GM18505 (cell line): ENCODE data around the gene FRAT2.

Source experiments
- ATAC-seq: cut with Tn5 transposase; IDR thresholded peaks from one replicate; pipeline ENCODE4 v1.9.1; 2021; ENCODE audit not compliant: unreplicated experiment
- POLR2A ChIP-seq: IDR thresholded peaks from 4 replicates; pipeline ENCODE4 v1.6.1; 2011; ENCODE audit warnings: borderline replicate concordance; ENCODE audit not compliant: insufficient read depth, insufficient read length; ENCODE audit errors: extremely low read depth

The FRAT2 gene

GRCh38 chr10:97327348-97328294, 6.9 kb downstream of the FRAT2 start:
- no peak for TF ChIP-seq POLR2A
- no peak for ATAC-seq

- ATAC-seq = no peak
- no peak for TF ChIP-seq POLR2A
These were observed 8.8 kb downstream of the FRAT2 start for GRCh38 chr10:97325754-97326153.

GRCh38 chr10:97323501-97323900, 11.0 kb downstream of the FRAT2 start:
- no peak for TF ChIP-seq POLR2A
- ATAC-seq = no peak

GRCh38 chr10:97321804-97322190, 12.7 kb downstream of the FRAT2 start:
- no peak for TF ChIP-seq POLR2A
- ATAC-seq = no peak

GRCh38 chr10:97321032-97321803, 13.3 kb downstream of the FRAT2 start:
- no peak for TF ChIP-seq POLR2A
- no peak for ATAC-seq

- TF ChIP-seq POLR2A = no peak
- ATAC-seq = no peak
These were observed 14.0 kb downstream of the FRAT2 start for GRCh38 chr10:97320480-97321031.

GRCh38 chr10:97319671-97320479, 14.7 kb downstream of the FRAT2 start:
- TF ChIP-seq POLR2A = no peak
- ATAC-seq = peak; percentile 29

- peak; percentile 63 for TF ChIP-seq POLR2A
- peak; percentile 74 for ATAC-seq
These were observed 15.5 kb downstream of the FRAT2 start, which contains the start of gene FRAT1 for GRCh38 chr10:97318772-97319651. TSS of gene FRAT1 (plus strand) at chr10:97319271. CDS start at chr10:97319454, 183 bp downstream.

GRCh38 chr10:97314671-97315070, 19.9 kb downstream of the FRAT2 start:
- no peak for ATAC-seq
- TF ChIP-seq POLR2A = no peak

GRCh38 chr10:97312897-97313296, 21.6 kb downstream of the FRAT2 start:
- ATAC-seq = no peak
- TF ChIP-seq POLR2A = no peak

GRCh38 chr10:97311111-97311626, 23.4 kb downstream of the FRAT2 start:
- TF ChIP-seq POLR2A = no peak
- no peak for ATAC-seq
